HG02981 (cell line): Measurements from ENCODE around the gene CEPT1.

Source experiments
- ATAC-seq: cut with Tn5 transposase; IDR thresholded peaks from one replicate; pipeline ENCODE4 v1.9.1; 2021; ENCODE audit warnings: mild to moderate bottlenecking, moderate library complexity; ENCODE audit not compliant: unreplicated experiment

CEPT1 gene

GRCh38 chr1:111192074-111192473 lies 52.1 kb downstream of the CEPT1 start:
- no peak for ATAC-seq

- no peak for ATAC-seq
Measured at GRCh38 chr1:111192658-111193519, 52.9 kb downstream of the CEPT1 start.

GRCh38 chr1:111193712-111194480 lies 53.9 kb downstream of the CEPT1 start:
- ATAC-seq: no peak

GRCh38 chr1:111195002-111195684 lies 55.1 kb downstream of the CEPT1 start:
- ATAC-seq: no peak

GRCh38 chr1:111196213-111196612 lies 56.2 kb downstream of the CEPT1 start:
- no peak for ATAC-seq

GRCh38 chr1:111197598-111198284 lies 57.7 kb downstream of the CEPT1 start:
- no peak for ATAC-seq

- ATAC-seq: no peak
Measured at GRCh38 chr1:111198836-111199235, 58.8 kb downstream of the CEPT1 start.

- ATAC-seq: no peak
Measured at GRCh38 chr1:111199329-111199728, 59.3 kb downstream of the CEPT1 start.

- ATAC-seq: no peak
Measured at GRCh38 chr1:111199881-111200801, 60.1 kb downstream of the CEPT1 start, which contains the start of gene DENND2D. Gene DENND2D (minus strand): TSS chr1:111200646. CDS start chr1:111200459, 187 bp downstream.

GRCh38 chr1:111200802-111201161 lies 60.8 kb downstream of the CEPT1 start:
- no peak for ATAC-seq

GRCh38 chr1:111201275-111202090 lies 61.5 kb downstream of the CEPT1 start:
- no peak for ATAC-seq

GRCh38 chr1:111202366-111202706 lies 62.3 kb downstream of the CEPT1 start:
- no peak for ATAC-seq

GRCh38 chr1:111202707-111203623 lies 62.9 kb downstream of the CEPT1 start:
- ATAC-seq: peak; percentile 11

GRCh38 chr1:111203681-111204200 lies 63.7 kb downstream of the CEPT1 start:
- peak; percentile 45 for ATAC-seq

- peak; percentile 51 for ATAC-seq
Measured at GRCh38 chr1:111204201-111204982, 64.4 kb downstream of the CEPT1 start.

- no peak for ATAC-seq
Measured at GRCh38 chr1:111204983-111205713, 65.1 kb downstream of the CEPT1 start.
